ENCODE data around the gene CCS.
"Not testable (repeated sequence)": the region's sequence is repeated elsewhere in the genome, so short reads cannot be mapped to it uniquely, and the experiment has no call there.

The CCS gene

GRCh38 chr11:66586136-66586535 lies 6.8 kb upstream of the CCS start:
- H3K4me3 ChIP-seq (ENCODE audit: insufficient read depth, low read length, poor library complexity, severe bottlenecking) = no peak overlapping the region
- H3K4me2 ChIP-seq (ENCODE audit: low read depth, low read length, poor library complexity, severe bottlenecking) = no peak overlapping the region
- no peak overlapping the region for H3K27ac ChIP-seq (ENCODE audit: low read depth, low read length)
- no peaks in the 10 kb centered on the region for H4K20me1 ChIP-seq (ENCODE audit: low read depth, low read length)
- no peak overlapping the region for H3K9ac ChIP-seq (ENCODE audit: low read length)
- H3K36me3 ChIP-seq (ENCODE audit: low read length) = no peaks in the 10 kb centered on the region
- TF ChIP-seq, protein P1, sequence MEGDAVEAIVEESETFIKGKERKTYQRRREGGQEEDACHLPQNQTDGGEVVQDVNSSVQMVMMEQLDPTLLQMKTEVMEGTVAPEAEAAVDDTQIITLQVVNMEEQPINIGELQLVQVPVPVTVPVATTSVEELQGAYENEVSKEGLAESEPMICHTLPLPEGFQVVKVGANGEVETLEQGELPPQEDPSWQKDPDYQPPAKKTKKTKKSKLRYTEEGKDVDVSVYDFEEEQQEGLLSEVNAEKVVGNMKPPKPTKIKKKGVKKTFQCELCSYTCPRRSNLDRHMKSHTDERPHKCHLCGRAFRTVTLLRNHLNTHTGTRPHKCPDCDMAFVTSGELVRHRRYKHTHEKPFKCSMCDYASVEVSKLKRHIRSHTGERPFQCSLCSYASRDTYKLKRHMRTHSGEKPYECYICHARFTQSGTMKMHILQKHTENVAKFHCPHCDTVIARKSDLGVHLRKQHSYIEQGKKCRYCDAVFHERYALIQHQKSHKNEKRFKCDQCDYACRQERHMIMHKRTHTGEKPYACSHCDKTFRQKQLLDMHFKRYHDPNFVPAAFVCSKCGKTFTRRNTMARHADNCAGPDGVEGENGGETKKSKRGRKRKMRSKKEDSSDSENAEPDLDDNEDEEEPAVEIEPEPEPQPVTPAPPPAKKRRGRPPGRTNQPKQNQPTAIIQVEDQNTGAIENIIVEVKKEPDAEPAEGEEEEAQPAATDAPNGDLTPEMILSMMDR (IDR thresholded peaks at IDR 0.05; ENCODE audit: insufficient read depth, low read length, poor library complexity, severe bottlenecking) = no peak
- no peak for TF ChIP-seq EZH2phosphoT487 (conservative IDR thresholded peaks at IDR 0.05; ENCODE audit: low read length)
- H3K27me3 ChIP-seq (ENCODE audit: low read length) = no peaks in the 10 kb centered on the region
- H2AFZ ChIP-seq (ENCODE audit: low read depth, low read length, severe bottlenecking) = no peak overlapping the region
- peaks cover 5% of the 10 kb centered on the region; the same call in 1 of the 2 replicates for H3K9me3 ChIP-seq (ENCODE audit: insufficient read depth, low read length)
- H3K79me2 ChIP-seq (ENCODE audit: insufficient read depth, low read length) = no peaks in the 10 kb centered on the region
- no peaks in the 10 kb centered on the region for H3K9me2 ChIP-seq (replicated peaks; ENCODE audit: insufficient read depth, low read length)
- H3F3A ChIP-seq (ENCODE audit: insufficient read depth) = no peaks in the 10 kb centered on the region

DNA sequence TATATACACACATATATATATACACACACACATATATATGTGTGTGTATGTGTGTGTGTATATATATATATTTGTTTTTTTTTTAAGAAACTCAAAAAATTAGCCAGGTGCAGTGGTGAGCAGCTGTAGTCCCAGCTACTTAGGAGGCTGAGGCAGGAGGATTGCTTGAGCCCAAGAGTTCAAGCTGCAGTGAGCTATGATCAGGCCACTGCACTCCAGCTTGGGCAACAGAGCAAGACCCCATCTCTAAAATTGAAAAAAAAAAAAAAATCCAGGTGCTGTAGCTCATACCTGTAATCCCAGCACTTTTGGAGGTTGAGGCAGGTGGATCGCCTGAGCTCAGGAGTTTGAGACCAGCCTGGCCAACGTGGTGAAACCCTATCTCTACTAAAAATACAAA lies 3.7 kb upstream of the CCS start:
- H3K79me2 ChIP-seq (ENCODE audit: insufficient read depth, low read length); H3K4me2 ChIP-seq (ENCODE audit: low read depth, low read length, poor library complexity, severe bottlenecking); H3F3A ChIP-seq (ENCODE audit: insufficient read depth); H3K4me3 ChIP-seq (ENCODE audit: insufficient read depth, low read length, poor library complexity, severe bottlenecking); H3K9ac ChIP-seq (ENCODE audit: low read length); H3K27me3 ChIP-seq (ENCODE audit: low read length); H2AFZ ChIP-seq (ENCODE audit: low read depth, low read length, severe bottlenecking); H3K36me3 ChIP-seq (ENCODE audit: low read length); H3K9me2 ChIP-seq (replicated peaks; ENCODE audit: insufficient read depth, low read length); H4K20me1 ChIP-seq (ENCODE audit: low read depth, low read length); H3K27ac ChIP-seq (ENCODE audit: low read depth, low read length); H3K9me3 ChIP-seq (ENCODE audit: insufficient read depth, low read length): not testable (repeated sequence)

GRCh38 chr11:66589996-66590675 lies 2.8 kb upstream of the CCS start:
- Histone ChIP-seq H3K9me3 (ENCODE audit: insufficient read depth, low read length) (no peaks in the 10 kb centered on the region), H3K27ac (ENCODE audit: low read depth, low read length) (no peak overlapping the region), H3K79me2 (ENCODE audit: insufficient read depth, low read length) (no peaks in the 10 kb centered on the region), H4K20me1 (ENCODE audit: low read depth, low read length) (no peaks in the 10 kb centered on the region), H3K9ac (ENCODE audit: low read length) (no peak overlapping the region), H3K4me2 (ENCODE audit: low read depth, low read length, poor library complexity, severe bottlenecking) (no peak overlapping the region), H3K27me3 (ENCODE audit: low read length) (no peaks in the 10 kb centered on the region), H3K9me2 (replicated peaks; ENCODE audit: insufficient read depth, low read length) (no peaks in the 10 kb centered on the region), H2AFZ (ENCODE audit: low read depth, low read length, severe bottlenecking) (no peak overlapping the region), H3K36me3 (ENCODE audit: low read length) (no peaks in the 10 kb centered on the region), H3F3A (ENCODE audit: insufficient read depth) (no peaks in the 10 kb centered on the region), H3K4me3 (ENCODE audit: insufficient read depth, low read length, poor library complexity, severe bottlenecking) (no peak overlapping the region)
- TF ChIP-seq, protein P1 (IDR thresholded peaks at IDR 0.05; ENCODE audit: insufficient read depth, low read length, poor library complexity, severe bottlenecking) = no peak
- no peak for TF ChIP-seq EZH2phosphoT487 (conservative IDR thresholded peaks at IDR 0.05; ENCODE audit: low read length)

DNA sequence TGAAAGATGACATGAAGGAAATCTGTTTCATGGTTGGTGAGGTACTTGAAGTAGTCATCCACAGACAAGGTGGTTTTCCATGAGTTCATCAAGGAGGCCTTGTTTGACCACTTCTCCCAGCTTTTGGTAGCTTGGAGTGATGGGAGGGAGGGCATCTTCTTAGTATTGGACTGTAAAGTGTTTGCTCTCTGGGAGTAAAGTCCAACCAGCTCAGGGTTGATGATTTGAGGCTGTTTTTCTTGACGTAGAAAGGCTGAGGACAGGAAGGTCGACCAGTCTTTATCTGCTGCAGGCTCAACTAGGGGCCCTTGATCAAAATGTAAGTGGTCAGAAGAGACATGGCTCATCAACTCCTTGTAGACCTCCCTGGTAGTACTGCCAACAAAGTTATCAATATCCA lies 1.8 kb upstream of the CCS start:
- Histone ChIP-seq H3K27me3 (ENCODE audit: low read length) (no peaks in the 10 kb centered on the region), H3K27ac (ENCODE audit: low read depth, low read length) (no peak overlapping the region), H3F3A (ENCODE audit: insufficient read depth) (no peaks in the 10 kb centered on the region), H3K36me3 (ENCODE audit: low read length) (no peaks in the 10 kb centered on the region), H4K20me1 (ENCODE audit: low read depth, low read length) (no peaks in the 10 kb centered on the region), H3K9me2 (replicated peaks; ENCODE audit: insufficient read depth, low read length) (no peaks in the 10 kb centered on the region), H3K9me3 (ENCODE audit: insufficient read depth, low read length) (no peaks in the 10 kb centered on the region), H2AFZ (ENCODE audit: low read depth, low read length, severe bottlenecking) (no peak overlapping the region), H3K4me2 (ENCODE audit: low read depth, low read length, poor library complexity, severe bottlenecking) (no peak overlapping the region), H3K79me2 (ENCODE audit: insufficient read depth, low read length) (no peaks in the 10 kb centered on the region), H3K4me3 (ENCODE audit: insufficient read depth, low read length, poor library complexity, severe bottlenecking) (no peak overlapping the region), H3K9ac (ENCODE audit: low read length) (no peak overlapping the region)
- TF ChIP-seq EZH2phosphoT487 (conservative IDR thresholded peaks at IDR 0.05; ENCODE audit: low read length) = no peak
- TF ChIP-seq, protein P1 (IDR thresholded peaks at IDR 0.05; ENCODE audit: insufficient read depth, low read length, poor library complexity, severe bottlenecking) = no peak
